NCI-H2081 (cell line): Measurements from ENCODE around the gene GPR39.

Experiments
- DNase-seq, 2 experiments: peaks; one replicate each; lab custom pipeline; 2025; lab: John Stamatoyannopoulos, UW

Gene GPR39

GRCh38 chr2:132446444-132446843 lies 29.8 kb downstream of the GPR39 start:
- DNase-seq = no peak

GRCh38 chr2:132448331-132448730 lies 31.7 kb downstream of the GPR39 start:
- no peak for DNase-seq

- no peak for DNase-seq
These were observed 32.2 kb downstream of the GPR39 start for GRCh38 chr2:132448771-132449170.

- DNase-seq = no peak
These were observed 33.3 kb downstream of the GPR39 start for GRCh38 chr2:132449868-132450267.

GRCh38 chr2:132460781-132461180 lies 44.2 kb downstream of the GPR39 start:
- no peak for DNase-seq

- DNase-seq = no peak
These were observed 45.6 kb downstream of the GPR39 start for GRCh38 chr2:132462236-132462635.

GRCh38 chr2:132463719-132464118 lies 47.1 kb downstream of the GPR39 start:
- no peak for DNase-seq

- no peak for DNase-seq
These were observed 49.3 kb downstream of the GPR39 start for GRCh38 chr2:132465917-132466316.

- no peak for DNase-seq
These were observed 49.9 kb downstream of the GPR39 start for GRCh38 chr2:132466428-132467028.

GRCh38 chr2:132468821-132469675 lies 52.4 kb downstream of the GPR39 start:
- DNase-seq = peak; percentile 76 to 95

GRCh38 chr2:132470746-132471145 lies 54.1 kb downstream of the GPR39 start:
- DNase-seq = no peak

GRCh38 chr2:132473174-132473883 lies 56.7 kb downstream of the GPR39 start:
- no peak for DNase-seq

GRCh38 chr2:132475615-132476014 lies 59.0 kb downstream of the GPR39 start:
- no peak for DNase-seq

GRCh38 chr2:132477436-132477835 lies 60.8 kb downstream of the GPR39 start:
- DNase-seq = no peak

GRCh38 chr2:132477962-132478361 lies 61.4 kb downstream of the GPR39 start:
- no peak for DNase-seq

- DNase-seq = peak in 1 of 2 experiments; percentile 5
These were observed 62.0 kb downstream of the GPR39 start for GRCh38 chr2:132478461-132479105.

GRCh38 chr2:132479155-132479554 lies 62.5 kb downstream of the GPR39 start:
- DNase-seq = no peak

- no peak for DNase-seq
These were observed 66.2 kb downstream of the GPR39 start for GRCh38 chr2:132482821-132483220.

GRCh38 chr2:132484144-132484543 lies 67.5 kb downstream of the GPR39 start:
- no peak for DNase-seq

GRCh38 chr2:132488491-132488890 lies 71.9 kb downstream of the GPR39 start:
- DNase-seq = no peak

- DNase-seq = no peak
These were observed 72.5 kb downstream of the GPR39 start for GRCh38 chr2:132489150-132489549.

GRCh38 chr2:132495881-132496280 lies 79.3 kb downstream of the GPR39 start:
- no peak for DNase-seq
